ENCODE data around the gene LSG1.

GRCh38 chr3:194690501-194691372 lies 18.7 kb upstream of the LSG1 start:
- no peak for TF ChIP-seq CTCF (IDR thresholded peaks at IDR 0.05)
- no peak for TF ChIP-seq POLR2A (IDR thresholded peaks at IDR 0.05)

Data from right lobe of liver (tissue), 4 donors.